H9 (cell line): ENCODE data around the gene GIMAP4. TPM values are rescaled to one million over a fixed set of nuclear protein-coding genes. Genes with fewer than 3 reads are reported as not detected.
"Not testable (repeated sequence)": the region's sequence is repeated elsewhere in the genome, so short reads cannot be mapped to it uniquely, and the experiment has no call there.

Source experiments
- DNase-seq: peaks from one replicate; pipeline ENCODE4 v3.0.0-alpha.2; 2017
- H2AFZ ChIP-seq: one replicate; pipeline ENCODE4 v1.6.1; 2013; ENCODE audit warnings: mild to moderate bottlenecking, low read length, control low read depth, moderate library complexity
- H2AK5ac ChIP-seq: 2 replicates; pipeline ENCODE4 v1.6.1; 2013; ENCODE audit warnings: low read length, control low read depth, mixed read lengths; ENCODE audit not compliant: insufficient read length
- H2BK120ac ChIP-seq: one replicate; pipeline ENCODE4 v1.6.1; 2013; ENCODE audit warnings: low read depth, mild to moderate bottlenecking, low read length, control low read depth, inconsistent platforms; ENCODE audit not compliant: poor library complexity, severe bottlenecking
- H2BK12ac ChIP-seq: 2 replicates; pipeline ENCODE4 v1.6.1; 2013; ENCODE audit warnings: low read length, control low read depth, mixed read lengths, low read depth; ENCODE audit not compliant: insufficient read length
- H2BK15ac ChIP-seq: 2 replicates; pipeline ENCODE4 v1.6.1; 2013; ENCODE audit warnings: low read depth, low read length, control low read depth
- H2BK20ac ChIP-seq: one replicate; pipeline ENCODE4 v1.6.1; 2013; ENCODE audit warnings: low read depth, mild to moderate bottlenecking, low read length, control low read depth, inconsistent platforms; ENCODE audit not compliant: poor library complexity, severe bottlenecking
- H2BK5ac ChIP-seq: 2 replicates; pipeline ENCODE4 v1.6.1; 2013; ENCODE audit warnings: low read length, control low read depth, mixed read lengths; ENCODE audit not compliant: insufficient read length
- H3K14ac ChIP-seq: 2 replicates; pipeline ENCODE4 v1.6.1; 2013; ENCODE audit warnings: low read length, control low read depth; ENCODE audit not compliant: insufficient read depth
- H3K18ac ChIP-seq: 2 replicates; pipeline ENCODE4 v1.6.1; 2013; ENCODE audit warnings: low read depth, mild to moderate bottlenecking, mixed read lengths, low read length, control low read depth; ENCODE audit not compliant: insufficient read length
- H3K23ac ChIP-seq: 2 replicates; pipeline ENCODE4 v1.6.1; 2013; ENCODE audit warnings: low read length, control low read depth, mixed read lengths, low read depth; ENCODE audit not compliant: insufficient read length
- H3K23me2 ChIP-seq: 2 replicates; pipeline ENCODE4 v1.6.1; 2013; ENCODE audit warnings: low read depth, mild to moderate bottlenecking, mixed read lengths, low read length, control low read depth; ENCODE audit not compliant: insufficient read length, poor library complexity, severe bottlenecking
- H3K27ac ChIP-seq: 2 replicates; pipeline ENCODE4 v1.5.1; 2013; ENCODE audit warnings: low read length, control low read depth, mixed read lengths, low read depth; ENCODE audit not compliant: insufficient read length
- H3K27me3 ChIP-seq: 2 replicates; pipeline ENCODE4 v1.6.1; 2013; ENCODE audit warnings: low read length, control low read depth, inconsistent platforms; ENCODE audit not compliant: insufficient read depth
- H3K4ac ChIP-seq: 2 replicates; pipeline ENCODE4 v1.6.1; 2013; ENCODE audit warnings: low read depth, mild to moderate bottlenecking, control low read depth, inconsistent platforms, low read length, moderate library complexity
- H3K4me1 ChIP-seq: 2 replicates; pipeline ENCODE4 v1.6.1; 2013; ENCODE audit warnings: low read length, control low read depth, inconsistent platforms; ENCODE audit not compliant: insufficient read depth
- H3K4me2 ChIP-seq: 2 replicates; pipeline ENCODE4 v1.6.1; 2013; ENCODE audit warnings: low read length, control low read depth, mixed read lengths; ENCODE audit not compliant: insufficient read length, insufficient read depth
- H3K56ac ChIP-seq: 2 replicates; pipeline ENCODE4 v1.6.1; 2013; ENCODE audit warnings: low read depth, mild to moderate bottlenecking, mixed read lengths, low read length, control low read depth; ENCODE audit not compliant: insufficient read length
- H3K79me1 ChIP-seq: 2 replicates; pipeline ENCODE4 v1.6.1; 2013; ENCODE audit warnings: low read depth, mild to moderate bottlenecking, moderate library complexity, low read length, control low read depth, inconsistent platforms; ENCODE audit not compliant: insufficient read depth, poor library complexity, severe bottlenecking
- H3K79me2 ChIP-seq: 2 replicates; pipeline ENCODE4 v1.6.1; 2013; ENCODE audit warnings: low read length, control low read depth, inconsistent platforms; ENCODE audit not compliant: insufficient read depth
- H3K9ac ChIP-seq: 2 replicates; pipeline ENCODE4 v1.6.1; 2013; ENCODE audit warnings: low read length, control low read depth, mixed read lengths; ENCODE audit not compliant: insufficient read length; ENCODE audit errors: extremely low read depth
- H3K9me3 ChIP-seq: one replicate; pipeline ENCODE4 v1.6.1; 2013; ENCODE audit warnings: low read depth, low read length, inconsistent platforms; ENCODE audit not compliant: control insufficient read depth
- H3T11ph ChIP-seq: one replicate; pipeline ENCODE4 v1.6.1; 2013; ENCODE audit warnings: mild to moderate bottlenecking, low read length, control low read depth, inconsistent platforms
- H4K20me1 ChIP-seq: one replicate; pipeline ENCODE4 v1.6.1; 2013; ENCODE audit not compliant: control insufficient read depth, insufficient read length, insufficient read depth
- H4K5ac ChIP-seq: 2 replicates; pipeline ENCODE4 v1.6.1; 2013; ENCODE audit warnings: low read depth, mild to moderate bottlenecking, mixed read lengths, low read length, control low read depth; ENCODE audit not compliant: insufficient read length
- H4K8ac ChIP-seq: replicated peaks from 2 replicates; pipeline ENCODE4 v1.6.1; 2013; ENCODE audit warnings: low read length, control low read depth, mixed read lengths, low read depth; ENCODE audit not compliant: insufficient read length
- H4K91ac ChIP-seq: 2 replicates; pipeline ENCODE4 v1.6.1; 2013; ENCODE audit warnings: low read depth, mild to moderate bottlenecking, moderate library complexity, mixed read lengths, low read length, control low read depth; ENCODE audit not compliant: insufficient read length
- H3K27ac Mint-ChIP-seq, 3 experiments: 2 replicates in 2 of 3; 3 replicates in 1 of 3; pipeline ENCODE4 v1.8.0; 2020 to 2021; ENCODE audit warnings: mixed read lengths in 3 of 3, mild to moderate bottlenecking in 1 of 3, moderate library complexity in 1 of 3
- H3K27me3 Mint-ChIP-seq: 2 replicates; pipeline ENCODE4 v1.8.0; 2021; ENCODE audit warnings: low read depth, mild to moderate bottlenecking, moderate library complexity, mixed read lengths
- H3K36me3 Mint-ChIP-seq, 3 experiments: 2 replicates in 2 of 3; 3 replicates in 1 of 3; pipeline ENCODE4 v1.8.0; 2020 to 2021; ENCODE audit warnings: low read depth in 3 of 3, mixed read lengths in 3 of 3; ENCODE audit not compliant: insufficient read depth in 1 of 3
- H3K4me1 Mint-ChIP-seq, 2 experiments: 2 replicates each; pipeline ENCODE4 v1.8.0; 2020; ENCODE audit warnings: mixed read lengths in 2 of 2
- H3K4me3 Mint-ChIP-seq, 2 experiments: 2 replicates in 1 of 2; 3 replicates in 1 of 2; pipeline ENCODE4 v1.8.0; 2020 to 2021; ENCODE audit warnings: mild to moderate bottlenecking in 2 of 2, mixed read lengths in 2 of 2, moderate library complexity in 1 of 2
- H3K9me3 Mint-ChIP-seq, 2 experiments: 2 replicates in 1 of 2; 3 replicates in 1 of 2; pipeline ENCODE4 v1.8.0; 2020; ENCODE audit warnings: mild to moderate bottlenecking in 2 of 2, mixed read lengths in 2 of 2, moderate library complexity in 1 of 2
- CTCF ChIP-seq: fragments of 200-600 bp; sonication (generic); conservative IDR thresholded peaks from 3 replicates; pipeline ENCODE4 v1.8.0; 2021; ENCODE audit warnings: antibody characterized with exemption, mild to moderate bottlenecking
- WGBS: extraction: QIAGEN DNeasy Blood & Tissue Kit; methylation state at CpG from one replicate; pipeline ENCODE4 v1.1.7; 2013; ENCODE audit warnings: missing lambda C conversion rate, low lambda C conversion rate, mixed read lengths; ENCODE audit not compliant: insufficient read length; ENCODE audit errors: extremely low coverage; 5-methylcytosine and 5-hydroxymethylcytosine counted together
- total RNA-seq: library from RNA; stranded (reverse); gene quantifications from 2 replicates; pipeline ENCODE4 v1.2.1, GENCODE V29; 2021

GIMAP4 gene
- total RNA-seq, 1 experiment from 2014 or later, result not detected

DNA sequence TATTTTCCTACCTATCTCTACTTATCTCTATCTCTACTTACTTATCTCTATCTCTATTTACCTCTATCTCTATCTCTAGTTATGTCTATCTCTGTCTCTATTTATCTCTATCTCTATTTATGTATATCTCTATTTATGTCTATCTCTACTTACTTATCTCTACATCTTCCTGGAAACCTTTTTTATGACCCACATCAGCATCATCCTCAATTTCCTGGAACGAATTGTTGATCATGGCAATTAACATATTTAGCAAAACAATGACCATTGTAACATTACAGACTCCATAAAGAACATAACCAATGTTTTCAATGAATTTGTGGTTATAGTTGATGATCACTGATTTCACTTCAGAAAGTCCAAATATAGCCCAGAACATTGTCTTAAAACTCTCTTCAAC is 46.7 kb downstream of the GIMAP4 start:
- H2BK120ac ChIP-seq, result no peak overlapping the region
- no peak overlapping the region for H3K23ac ChIP-seq
- Mint-ChIP-seq H3K4me3 (no peak overlapping the region), H3K36me3 (no peaks in the 10 kb centered on the region), H3K4me1 (peaks cover 0 to 3% of the 10 kb centered on the region in 2 experiments; a peak in 1 of 4 replicates), H3K27me3 (peaks cover 33% of the 10 kb centered on the region), H3K9me3 (peaks cover 4 to 8% of the 10 kb centered on the region in 2 experiments), H3K27ac (no peak overlapping the region)
- H2BK15ac ChIP-seq, result no peak overlapping the region
- H3T11ph ChIP-seq, result no peak overlapping the region
- H3K27ac ChIP-seq, result no peak overlapping the region
- no peaks in the 10 kb centered on the region for H3K4me1 ChIP-seq
- H3K56ac ChIP-seq, result no peak overlapping the region
- no peak overlapping the region for H2AK5ac ChIP-seq
- no peak for TF ChIP-seq CTCF
- no peak for DNase-seq
- no peak overlapping the region for H4K8ac ChIP-seq
- no peak overlapping the region for H3K18ac ChIP-seq
- no peak overlapping the region for H4K91ac ChIP-seq
- no peak overlapping the region for H2BK20ac ChIP-seq
- H4K5ac ChIP-seq, result no peak overlapping the region
- H3K23me2 ChIP-seq, result no peaks in the 10 kb centered on the region
- H3K9me3 ChIP-seq, result no peaks in the 10 kb centered on the region
- no peaks in the 10 kb centered on the region for H3K79me2 ChIP-seq
- no peak overlapping the region for H2BK12ac ChIP-seq
- no peak overlapping the region for H3K9ac ChIP-seq
- H4K20me1 ChIP-seq, result no peaks in the 10 kb centered on the region
- no CpG with 5 or more reads among the region's 1 CpG for WGBS
- H3K4ac ChIP-seq, result no peak overlapping the region
- H3K14ac ChIP-seq, result no peak overlapping the region
- H3K79me1 ChIP-seq, result no peaks in the 10 kb centered on the region
- H3K27me3 ChIP-seq, result no peaks in the 10 kb centered on the region
- no peak overlapping the region for H2BK5ac ChIP-seq
- H3K4me2 ChIP-seq, result no peak overlapping the region
- no peak overlapping the region for H2AFZ ChIP-seq

DNA sequence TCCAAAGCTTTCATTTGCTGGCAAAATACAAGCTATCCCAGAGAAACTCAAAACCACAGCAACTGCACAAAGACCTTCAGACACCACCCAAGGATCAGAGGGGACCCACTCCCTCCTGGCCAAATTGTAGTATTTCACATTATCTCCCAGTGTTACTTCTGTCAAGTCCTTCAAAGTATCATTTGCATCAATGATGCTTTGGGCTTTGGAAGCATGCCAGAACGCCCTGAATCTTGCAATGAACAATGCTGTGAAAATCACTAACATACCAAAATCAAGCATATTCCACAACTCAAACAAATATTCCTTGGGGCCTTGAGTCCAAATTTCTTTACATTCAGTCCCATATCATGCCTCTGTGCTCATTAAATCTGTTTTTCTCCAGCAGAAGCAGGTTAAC is 47.2 kb downstream of the GIMAP4 start:
- H2BK15ac ChIP-seq, H4K5ac ChIP-seq, H3K4me2 ChIP-seq, H2BK20ac ChIP-seq, H4K8ac ChIP-seq, H3K23me2 ChIP-seq, H3K27ac ChIP-seq, H4K91ac ChIP-seq, H3K27me3 ChIP-seq, H3K4ac ChIP-seq, H3K4me1 ChIP-seq, H3K56ac ChIP-seq, H3K14ac ChIP-seq, H3K9ac ChIP-seq, H3K79me1 ChIP-seq, H3K23ac ChIP-seq, DNase-seq, H2BK12ac ChIP-seq, H2BK5ac ChIP-seq, H3K9me3 Mint-ChIP-seq, H3K18ac ChIP-seq, H3K27ac Mint-ChIP-seq, H3K4me1 Mint-ChIP-seq, H3K9me3 ChIP-seq, H2BK120ac ChIP-seq, H2AK5ac ChIP-seq, H3K36me3 Mint-ChIP-seq, H2AFZ ChIP-seq, H3K4me3 Mint-ChIP-seq, H3K79me2 ChIP-seq, H3T11ph ChIP-seq, H4K20me1 ChIP-seq: not testable (repeated sequence)
- H3K27me3 Mint-ChIP-seq, result peaks cover 32% of the 10 kb centered on the region
- WGBS, result no CpG with 5 or more reads among the region's 1 CpG
